IMR-90 (cell line): ENCODE measurements around the gene PPP1R9B. TPM values are rescaled to one million over a fixed set of nuclear protein-coding genes. Genes with fewer than 3 reads are reported as not detected.

Experiments used
- ATAC-seq: fragments of 200-7000 bp; cut with Tn5 transposase; 2 replicates; pipeline ENCODE4 v1.9.1; 2020; ENCODE audit warnings: low read depth, mild to moderate bottlenecking, moderate library complexity
- BruUV-seq: library from RNA; stranded (reverse); fragments of 400-500 nt; replicated peaks from 2 replicates; lab custom pipeline; 2021; lab: Mats Ljungman, UMichigan
- CTCF ChIA-PET: fragments of 300-600 bp; formaldehyde crosslinking; extraction: SDS; loops from one replicate; lab custom pipeline; 2021; ENCODE audit warnings: antibody characterized with exemption; lab: Yijun Ruan, JAX
- POLR2A ChIA-PET: fragments of 300-600 bp; sonication (Branson Sonifier 250); formaldehyde crosslinking; loops from one replicate; lab custom pipeline; 2022; ENCODE audit warnings: antibody characterized with exemption; ENCODE audit not compliant: unreplicated experiment; lab: Charles Lee
- DNase-seq: peaks from one replicate; pipeline ENCODE4 v3.0.0; 2013
- H2AFZ ChIP-seq: replicated peaks from 2 replicates; pipeline ENCODE3; 2013; ENCODE audit warnings: low read length, mild to moderate bottlenecking; ENCODE audit not compliant: poor library complexity
- H2AK5ac ChIP-seq: 2 replicates; pipeline ENCODE4 v1.6.1; 2013; ENCODE audit warnings: low read depth, low read length, inconsistent platforms
- H2AK9ac ChIP-seq: replicated peaks from 2 replicates; pipeline ENCODE3; 2013; ENCODE audit warnings: mild to moderate bottlenecking, low read depth, low read length, moderate library complexity; ENCODE audit not compliant: poor library complexity
- H2BK120ac ChIP-seq: 2 replicates; pipeline ENCODE4 v1.6.1; 2013; ENCODE audit warnings: low read depth, low read length, inconsistent platforms
- H2BK15ac ChIP-seq: 3 replicates; pipeline ENCODE4 v1.6.1; 2013; ENCODE audit warnings: low read depth, low read length, inconsistent platforms
- H2BK20ac ChIP-seq: 2 replicates; pipeline ENCODE4 v1.6.1; 2013; ENCODE audit warnings: low read depth, mild to moderate bottlenecking, inconsistent platforms, low read length, moderate library complexity
- H2BK5ac ChIP-seq: 2 replicates; pipeline ENCODE4 v1.6.1; 2013; ENCODE audit warnings: mild to moderate bottlenecking, low read depth, low read length, inconsistent platforms; ENCODE audit not compliant: poor library complexity, severe bottlenecking
- H3K14ac ChIP-seq: replicated peaks from 2 replicates; pipeline ENCODE4 v1.6.1; 2013; ENCODE audit warnings: low read depth, low read length, inconsistent platforms
- H3K18ac ChIP-seq: 2 replicates; pipeline ENCODE4 v1.6.1; 2013; ENCODE audit warnings: low read depth, low read length, control low read depth
- H3K23ac ChIP-seq: 2 replicates; pipeline ENCODE4 v1.6.1; 2013; ENCODE audit warnings: low read depth, low read length, inconsistent platforms
- H3K27ac ChIP-seq: 2 replicates; pipeline ENCODE4 v1.5.1; 2013; ENCODE audit warnings: mild to moderate bottlenecking, control low read depth, low read length; ENCODE audit not compliant: insufficient read depth
- H3K27me3 ChIP-seq: 2 replicates; pipeline ENCODE4 v1.6.1; 2013; ENCODE audit warnings: low read length; ENCODE audit not compliant: control insufficient read depth, insufficient read depth
- H3K36me3 ChIP-seq: 2 replicates; pipeline ENCODE4 v1.6.1; 2013; ENCODE audit warnings: low read length, mixed read lengths; ENCODE audit not compliant: control insufficient read depth, insufficient read depth
- H3K4ac ChIP-seq: 2 replicates; pipeline ENCODE4 v1.6.1; 2013; ENCODE audit warnings: low read depth, low read length, inconsistent platforms
- H3K4me1 ChIP-seq: 2 replicates; pipeline ENCODE4 v1.6.1; 2013; ENCODE audit warnings: low read length, mixed read lengths; ENCODE audit not compliant: control insufficient read depth, insufficient read depth
- H3K4me2 ChIP-seq: 2 replicates; pipeline ENCODE4 v1.6.1; 2013; ENCODE audit warnings: low read depth, mild to moderate bottlenecking, control low read depth, low read length, moderate library complexity
- H3K4me3 ChIP-seq: 2 replicates; pipeline ENCODE4 v1.5.1; 2013; ENCODE audit warnings: low read depth, mild to moderate bottlenecking, control low read depth, low read length, moderate library complexity; ENCODE audit not compliant: insufficient read depth
- H3K56ac ChIP-seq: 2 replicates; pipeline ENCODE4 v1.6.1; 2013; ENCODE audit warnings: low read length, inconsistent platforms; ENCODE audit not compliant: insufficient read depth; ENCODE audit errors: extremely low read depth
- H3K79me1 ChIP-seq, 2 experiments: 2 replicates each; pipeline ENCODE4 v1.6.1; 2013; ENCODE audit warnings: low read length in 2 of 2, inconsistent platforms in 1 of 2, low read depth in 1 of 2
- H3K9ac ChIP-seq: 2 replicates; pipeline ENCODE4 v1.6.1; 2013; ENCODE audit warnings: low read depth, low read length, control low read depth
- H3K9me1 ChIP-seq: 2 replicates; pipeline ENCODE4 v1.6.1; 2013; ENCODE audit warnings: low read length, inconsistent platforms; ENCODE audit not compliant: insufficient read depth
- H3K9me3 ChIP-seq: 2 replicates; pipeline ENCODE4 v1.6.1; 2013; ENCODE audit warnings: low read length; ENCODE audit not compliant: control insufficient read depth, insufficient read depth
- H4K20me1 ChIP-seq: 2 replicates; pipeline ENCODE4 v1.6.1; 2013; ENCODE audit warnings: low read length, inconsistent platforms; ENCODE audit not compliant: insufficient read depth
- H4K5ac ChIP-seq: 2 replicates; pipeline ENCODE4 v1.6.1; 2013; ENCODE audit warnings: mild to moderate bottlenecking, low read depth, low read length, control low read depth
- H4K8ac ChIP-seq, 2 experiments: 2 replicates each; pipeline ENCODE4 v1.6.1; 2013; ENCODE audit warnings: low read depth in 2 of 2, low read length in 2 of 2, control low read depth in 1 of 2, inconsistent platforms in 1 of 2
- H4K91ac ChIP-seq: 2 replicates; pipeline ENCODE4 v1.6.1; 2013; ENCODE audit warnings: low read depth, low read length, inconsistent platforms; ENCODE audit not compliant: insufficient read depth
- BHLHE40 ChIP-seq: fragments of 150-350 bp; IDR thresholded peaks from 2 replicates; pipeline ENCODE4 v1.6.1; 2016; ENCODE audit warnings: mild to moderate bottlenecking, low read depth, low read length
- MAFK ChIP-seq: IDR thresholded peaks from 2 replicates; pipeline ENCODE4 v1.6.1; 2012; ENCODE audit warnings: low read depth, low read length, improper control_type of control experiment
- POLR2A ChIP-seq: IDR thresholded peaks from 2 replicates; pipeline ENCODE4 v1.6.1; 2012; ENCODE audit warnings: mild to moderate bottlenecking, low read depth, low read length
- RAD21 ChIP-seq: IDR thresholded peaks from 2 replicates; pipeline ENCODE4 v1.6.1; 2012; ENCODE audit warnings: low read length, improper control_type of control experiment
- RCOR1 ChIP-seq: IDR thresholded peaks from 2 replicates; pipeline ENCODE4 v1.6.1; 2012; ENCODE audit warnings: mild to moderate bottlenecking, low read length, improper control_type of control experiment; ENCODE audit not compliant: insufficient replicate concordance
- WGBS, 2 experiments: methylation state at CpG; one replicate each; pipeline versions ENCODE4 v1.1.5 to v1.1.7; 2013; ENCODE audit warnings: missing lambda C conversion rate in 2 of 2; ENCODE audit not compliant: insufficient read length in 1 of 2; ENCODE audit errors: extremely low coverage in 2 of 2; 5-methylcytosine and 5-hydroxymethylcytosine counted together
- dilution Hi-C: fragments of 300-500 bp; cut with HindIII; formaldehyde crosslinking; loops from one replicate; pipeline ENCODE4 v1.14.3; 2018; ENCODE audit warnings: low sequenced_read_pairs; ENCODE audit not compliant: unreplicated experiment
- in situ Hi-C: fragments of 300-500 bp; cut with MboI; formaldehyde crosslinking; loops from 3 replicates; pipeline ENCODE4 v1.14.3; 2019; ENCODE audit warnings: low sequenced_read_pairs, inconsistent platforms, mixed read lengths
- intact Hi-C: fragments of 100-400 bp; cut with micrococcal nuclease; formaldehyde crosslinking; loops from 2 replicates; pipeline ENCODE4 v1.10.0; 2022
- polyA plus RNA-seq, 3 experiments: library from polyadenylated mRNA; depleted of rRNA; stranded (reverse); fragments of >200 nt; gene quantifications; 2 replicates each; pipeline ENCODE4 v1.2.3, GENCODE V29; 2012; ENCODE audit warnings: low replicate concordance in 1 of 3
- total RNA-seq: library from RNA; depleted of rRNA; stranded (reverse); fragments of >200 nt; gene quantifications from 2 replicates; pipeline ENCODE4 v1.2.3, GENCODE V29; 2012

The PPP1R9B gene
- total and polyA plus RNA-seq, 2 of the 4 experiments (the other 2 are of a cell fraction), result 23.0 to 28.0 TPM

GRCh38 chr17:50165066-50165465, 14.6 kb upstream of the PPP1R9B start:
- Histone ChIP-seq H2BK20ac (no peak overlapping the region), H2BK15ac (no peak overlapping the region), H3K56ac (no peak overlapping the region), H2BK5ac (no peak overlapping the region), H3K9ac (no peak overlapping the region), H3K4me3 (no peak overlapping the region), H2BK120ac (no peak overlapping the region), H2AFZ (no peak overlapping the region), H3K27ac (no peak overlapping the region), H3K9me1 (no peaks in the 10 kb centered on the region), H3K27me3 (no peaks in the 10 kb centered on the region), H3K14ac (no peak overlapping the region), H4K5ac (no peak overlapping the region), H3K79me1 (peaks cover 0 to 5% of the 10 kb centered on the region in 2 experiments; a peak in 1 of 4 replicates), H3K23ac (no peak overlapping the region), H3K4ac (no peak overlapping the region), H3K9me3 (no peaks in the 10 kb centered on the region), H3K18ac (no peak overlapping the region), H3K36me3 (no peaks in the 10 kb centered on the region), H3K4me1 (peaks cover 5% of the 10 kb centered on the region; the same call in 1 of the 2 replicates), H4K20me1 (no peaks in the 10 kb centered on the region), H2AK9ac (no peak overlapping the region), H3K4me2 (no peak overlapping the region), H4K91ac (no peak overlapping the region), H4K8ac (no peak overlapping the region), H2AK5ac (peak overlapping the region; percentile 44; the same call in 1 of the 2 replicates)
- no peak for TF ChIP-seq POLR2A
- no peak for TF ChIP-seq BHLHE40
- no peak for TF ChIP-seq RAD21
- no peak for TF ChIP-seq MAFK
- TF ChIP-seq RCOR1, result no peak
- ATAC-seq (no peak), DNase-seq (no peak)
- BruUV-seq, result no TSS peak
- ChIA-PET CTCF (no interaction called here), POLR2A (no interaction called here)
- intact Hi-C loops (no loop called here), in situ Hi-C loops (no loop called here), dilution Hi-C loops (no loop called here)
- 77% methylated on average over 2 of the region's 9 CpGs; no CpG with 5 or more reads in 1 of the 2 experiments for WGBS, 2 experiments
